Measurements from ENCODE around the gene RPIA.
"Not testable (repeated sequence)": the region's sequence is repeated elsewhere in the genome, so short reads cannot be mapped to it uniquely, and the experiment has no call there.

The RPIA gene

DNA sequence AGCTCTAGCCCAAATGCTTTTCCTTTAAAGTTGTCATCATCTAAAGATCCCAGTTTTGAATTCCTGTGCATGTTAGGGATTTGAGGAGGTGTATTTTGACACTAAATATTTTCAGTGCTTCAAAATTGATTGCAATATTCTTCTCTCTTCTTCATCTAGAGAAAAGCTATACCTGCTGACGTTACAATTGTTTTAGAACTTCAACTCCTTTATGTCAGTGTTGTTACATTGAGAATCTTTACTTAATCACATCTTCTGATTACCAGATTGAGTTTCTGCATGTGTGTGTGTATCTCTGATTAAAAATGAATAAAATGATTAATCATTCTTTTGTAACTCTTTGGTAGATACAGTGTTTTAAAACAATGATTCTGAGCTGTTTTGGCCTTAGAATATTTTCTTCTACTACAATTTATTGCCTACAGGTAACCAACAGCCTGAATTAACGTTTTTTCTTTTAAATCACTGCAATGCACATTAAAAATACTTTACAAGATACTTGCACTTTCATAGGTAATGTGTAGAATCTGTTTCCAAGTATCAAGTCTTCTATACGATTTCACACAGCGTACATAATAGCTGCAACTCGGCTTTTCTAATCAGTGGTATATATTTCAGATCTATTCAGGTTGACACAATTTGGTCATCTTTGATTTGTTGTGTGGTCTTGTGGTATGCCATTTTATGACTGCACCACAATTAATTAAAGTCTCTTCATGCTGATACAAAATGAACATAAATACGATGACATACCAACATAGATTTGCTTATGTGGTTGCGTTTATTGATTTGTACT, 82.0 kb downstream of the RPIA start:
- not testable (repeated sequence) for DNase-seq (ENCODE audit: low read depth in 2 of 2)

DNA sequence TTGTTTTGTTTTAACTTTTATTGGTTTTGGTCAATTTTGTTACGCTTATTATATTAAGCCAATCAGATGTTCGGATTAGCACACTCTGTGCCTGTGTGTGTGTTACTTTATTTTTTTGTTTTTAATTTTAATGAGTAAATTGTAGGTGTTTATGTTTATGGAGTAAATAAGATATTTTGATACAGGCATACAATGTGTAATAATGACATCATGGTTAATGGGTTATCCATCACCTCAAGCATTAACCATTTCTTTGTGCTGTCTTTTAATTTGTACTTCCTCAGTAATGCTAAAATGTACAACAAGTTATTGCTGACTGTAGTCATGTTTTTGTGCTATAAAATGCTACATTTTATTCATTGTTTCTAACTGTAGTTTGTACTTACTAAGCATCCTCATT, 97.7 kb downstream of the RPIA start:
- not testable (repeated sequence) for DNase-seq (ENCODE audit: low read depth in 2 of 2)

DNA sequence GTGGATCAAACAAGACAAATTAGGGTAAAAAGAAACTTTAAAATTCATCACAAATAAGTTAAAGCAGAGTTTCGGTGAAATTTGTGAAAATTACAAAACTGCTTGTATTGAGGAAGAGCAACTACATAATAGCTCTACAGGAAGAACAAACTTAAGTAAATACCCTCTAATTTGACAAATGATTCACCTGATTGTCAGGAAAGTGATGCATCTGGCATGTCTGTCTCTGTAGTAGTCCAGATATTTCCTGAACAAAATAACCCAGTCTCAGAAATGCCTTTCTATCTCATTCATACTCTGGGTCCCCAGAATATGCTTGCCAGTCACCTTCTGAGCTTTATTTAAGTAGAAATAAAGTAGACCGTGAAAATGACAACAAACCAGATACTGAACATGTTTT, 104.5 kb downstream of the RPIA start:
- DNase-seq (ENCODE audit: low read depth in 2 of 2), result not testable (repeated sequence)

DNA sequence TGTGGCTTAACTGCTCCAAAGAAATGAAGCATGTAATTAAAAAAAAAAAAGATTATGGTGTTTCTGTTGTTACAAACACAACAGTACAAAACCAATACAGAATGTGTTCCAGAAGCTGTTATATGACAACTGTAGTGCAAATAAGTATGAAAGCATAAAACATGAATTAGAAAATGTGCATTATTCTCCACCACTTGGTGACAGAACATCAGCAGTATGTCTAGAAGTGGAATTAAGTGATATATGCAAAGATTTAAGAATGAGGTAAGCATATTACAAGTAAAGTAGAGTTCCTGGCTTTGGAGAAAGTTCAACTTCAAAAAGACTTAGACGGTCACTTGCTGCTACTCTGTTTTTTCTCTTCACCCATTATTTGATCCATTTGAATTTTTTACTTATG, 105.0 kb downstream of the RPIA start:
- DNase-seq (ENCODE audit: low read depth in 2 of 2), result not testable (repeated sequence)

DNA sequence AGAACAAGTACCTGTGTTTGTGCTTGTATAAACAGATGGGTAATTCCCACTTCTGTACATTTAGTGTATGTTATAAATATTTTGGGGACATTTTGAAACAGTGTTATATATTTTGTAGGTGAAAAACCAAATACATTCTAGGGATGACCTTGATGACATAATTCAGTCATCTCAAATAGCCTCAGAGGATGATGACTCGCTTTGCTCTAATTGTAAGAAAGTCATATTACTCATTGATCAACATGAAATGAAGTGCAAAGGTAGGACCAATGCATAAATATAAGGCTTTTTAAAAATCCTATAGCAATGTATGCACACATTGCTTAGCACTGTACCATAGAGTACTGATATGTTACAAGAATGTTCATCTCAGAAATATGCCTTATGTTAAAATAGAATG, 105.7 kb downstream of the RPIA start:
- DNase-seq (ENCODE audit: low read depth in 2 of 2), result not testable (repeated sequence)

Measured in stimulated activated CD8-positive, alpha-beta memory T cell treated with anti-CD3 and anti-CD28 coated beads, Interleukin-15, amount 100 ng/mL, for 4 hours (primary cell).